Fibroblast of pulmonary artery (primary cell): ENCODE measurements around the gene SF3B3.
A peak's percentile ranks its signal among the peaks of the same experiment; 100 is the strongest.

Source experiments
- DNase-seq: peaks from one replicate; pipeline ENCODE4 v3.0.0-alpha.2; 2010; ENCODE audit warnings: low read depth
- H3K4me3 ChIP-seq: replicated peaks from 2 replicates; pipeline ENCODE4 v1.5.1; 2011; ENCODE audit warnings: low read depth, mild to moderate bottlenecking, control low read depth, low read length, moderate library complexity
- TF ChIP-seq, protein P1 (sequence below): IDR thresholded peaks from 2 replicates; pipeline ENCODE4 v1.5.1; 2011; ENCODE audit warnings: mild to moderate bottlenecking, control low read depth, low read length, inconsistent platforms; ENCODE audit errors: missing control alignments

Gene SF3B3

GRCh38 chr16:70550082-70550481 is 26.5 kb downstream of the SF3B3 start:
- no peak overlapping the region for H3K4me3 ChIP-seq
- TF ChIP-seq, protein P1, sequence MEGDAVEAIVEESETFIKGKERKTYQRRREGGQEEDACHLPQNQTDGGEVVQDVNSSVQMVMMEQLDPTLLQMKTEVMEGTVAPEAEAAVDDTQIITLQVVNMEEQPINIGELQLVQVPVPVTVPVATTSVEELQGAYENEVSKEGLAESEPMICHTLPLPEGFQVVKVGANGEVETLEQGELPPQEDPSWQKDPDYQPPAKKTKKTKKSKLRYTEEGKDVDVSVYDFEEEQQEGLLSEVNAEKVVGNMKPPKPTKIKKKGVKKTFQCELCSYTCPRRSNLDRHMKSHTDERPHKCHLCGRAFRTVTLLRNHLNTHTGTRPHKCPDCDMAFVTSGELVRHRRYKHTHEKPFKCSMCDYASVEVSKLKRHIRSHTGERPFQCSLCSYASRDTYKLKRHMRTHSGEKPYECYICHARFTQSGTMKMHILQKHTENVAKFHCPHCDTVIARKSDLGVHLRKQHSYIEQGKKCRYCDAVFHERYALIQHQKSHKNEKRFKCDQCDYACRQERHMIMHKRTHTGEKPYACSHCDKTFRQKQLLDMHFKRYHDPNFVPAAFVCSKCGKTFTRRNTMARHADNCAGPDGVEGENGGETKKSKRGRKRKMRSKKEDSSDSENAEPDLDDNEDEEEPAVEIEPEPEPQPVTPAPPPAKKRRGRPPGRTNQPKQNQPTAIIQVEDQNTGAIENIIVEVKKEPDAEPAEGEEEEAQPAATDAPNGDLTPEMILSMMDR = no peak
- DNase-seq = no peak

GRCh38 chr16:70551788-70552187 is 28.2 kb downstream of the SF3B3 start:
- TF ChIP-seq, protein P1 = no peak
- no peak for DNase-seq
- H3K4me3 ChIP-seq = no peak overlapping the region

GRCh38 chr16:70552675-70553074 is 29.1 kb downstream of the SF3B3 start:
- DNase-seq = no peak
- no peak overlapping the region for H3K4me3 ChIP-seq
- TF ChIP-seq, protein P1 = no peak

GRCh38 chr16:70553645-70554044 is 30.0 kb downstream of the SF3B3 start:
- DNase-seq = peak; percentile 79
- no peak overlapping the region for H3K4me3 ChIP-seq
- TF ChIP-seq, protein P1 = no peak

GRCh38 chr16:70556063-70556462 is 32.4 kb downstream of the SF3B3 start:
- TF ChIP-seq, protein P1 = no peak
- no peak overlapping the region for H3K4me3 ChIP-seq

DNA sequence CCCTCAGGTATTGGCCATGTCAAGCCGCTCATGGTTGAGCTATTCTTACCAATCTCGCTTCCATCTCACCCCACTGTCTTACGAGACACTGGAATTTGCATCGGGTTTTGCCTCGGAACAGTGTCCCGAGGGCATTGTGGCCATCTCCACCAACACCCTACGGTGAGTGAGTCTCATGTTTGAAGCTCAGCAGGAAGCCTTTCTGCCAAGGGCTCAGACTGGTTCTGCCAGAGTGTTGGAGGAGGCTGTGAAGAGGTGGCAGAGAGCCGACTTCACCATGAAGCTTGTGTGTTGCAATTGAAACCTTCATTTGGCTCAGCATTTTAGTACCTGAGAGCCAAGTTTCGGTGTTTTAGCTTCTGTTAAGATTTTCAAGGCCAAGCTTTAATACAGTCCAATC is 38.0 kb downstream of the SF3B3 start:
- DNase-seq = no peak
- H3K4me3 ChIP-seq = no peak overlapping the region
- TF ChIP-seq, protein P1 = no peak

More at GRCh38 chr16:70556063-70556462, 32.4 kb downstream of the SF3B3 start:
- DNase-seq = no peak

DNA sequence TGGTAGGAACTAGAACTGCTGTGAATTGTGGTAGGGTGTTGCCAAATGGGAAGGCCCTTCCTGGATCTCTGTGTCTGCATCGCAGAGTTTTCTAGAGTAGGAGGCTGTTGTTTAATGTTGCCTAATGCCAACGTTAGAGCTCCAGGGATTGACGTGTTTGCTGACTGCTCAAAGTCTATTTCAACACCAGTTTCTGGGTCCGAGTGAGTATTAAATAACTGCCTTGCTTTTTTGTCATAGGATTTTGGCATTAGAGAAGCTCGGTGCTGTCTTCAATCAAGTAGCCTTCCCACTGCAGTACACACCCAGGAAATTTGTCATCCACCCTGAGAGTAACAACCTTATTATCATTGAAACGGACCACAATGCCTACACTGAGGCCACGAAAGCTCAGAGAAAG is 40.0 kb downstream of the SF3B3 start:
- H3K4me3 ChIP-seq = no peak overlapping the region
- peak; percentile 91 for DNase-seq
- TF ChIP-seq, protein P1 = no peak
